Measurements from ENCODE around the gene SMCO4. TPM values are rescaled to one million over a fixed set of nuclear protein-coding genes. Genes with fewer than 3 reads are reported as not detected.

SMCO4 gene
- total RNA-seq, 1 experiment from 2014 or later = 14.1 TPM

GRCh38 chr11:93517611-93518010, 25.6 kb downstream of the SMCO4 start:
- no peaks in the 10 kb centered on the region for H3K36me3 ChIP-seq (ENCODE audit: control insufficient read depth, insufficient read depth, low read length)
- BruUV-seq (replicated peaks) = no TSS peak
- no peaks in the 10 kb centered on the region for H3K27me3 ChIP-seq (ENCODE audit: control insufficient read depth, insufficient read depth, low read length)
- ChIA-PET CTCF (no interaction called here), POLR2A (no interaction called here)
- no peaks in the 10 kb centered on the region for H3K9me3 ChIP-seq (ENCODE audit: control insufficient read depth, insufficient read depth, low read depth, low read length)
- no peak for DNase-seq (ENCODE audit: low read depth, low spot score)
- no peak overlapping the region for H3K27ac ChIP-seq (ENCODE audit: low read length)
- ATAC-seq = no peak
- TF ChIP-seq TCF7L2 (IDR thresholded peaks at IDR 0.05; ENCODE audit: low read depth, low read length) (no peak), SIN3A (IDR thresholded peaks at IDR 0.05; ENCODE audit: borderline replicate concordance, insufficient read depth, low read depth, low read length) (no peak), POLR2AphosphoS5 (IDR thresholded peaks at IDR 0.05; ENCODE audit: low read depth, low read length) (no peak), REST (IDR thresholded peaks at IDR 0.05; ENCODE audit: insufficient read depth in 1 of 2, low read depth in 2 of 2, low read length in 1 of 2) (no peak), CTCF (IDR thresholded peaks at IDR 0.05) (no peak)
- in situ Hi-C loops (cut with HindIII; ENCODE audit: low pct_unique_long_range_greater_than_20kb, low sequenced_read_pairs) (no loop called here), intact Hi-C loops (cut with micrococcal nuclease; ENCODE audit: unreplicated experiment) (no loop called here)
- no peak overlapping the region for H3K4me3 ChIP-seq (ENCODE audit: low read depth in 2 of 2, low read length in 2 of 2)
- H3K4me1 ChIP-seq (ENCODE audit: control insufficient read depth, insufficient read depth, low read length) = no peaks in the 10 kb centered on the region

GRCh38 chr11:93517041-93517440, 26.1 kb downstream of the SMCO4 start:
- Histone ChIP-seq H3K4me1 (ENCODE audit: control insufficient read depth, insufficient read depth, low read length) (no peaks in the 10 kb centered on the region), H3K4me3 (ENCODE audit: low read depth in 2 of 2, low read length in 2 of 2) (no peak overlapping the region), H3K27ac (ENCODE audit: low read length) (no peak overlapping the region), H3K9me3 (ENCODE audit: control insufficient read depth, insufficient read depth, low read depth, low read length) (no peaks in the 10 kb centered on the region), H3K36me3 (ENCODE audit: control insufficient read depth, insufficient read depth, low read length) (no peaks in the 10 kb centered on the region), H3K27me3 (ENCODE audit: control insufficient read depth, insufficient read depth, low read length) (no peaks in the 10 kb centered on the region)
- in situ Hi-C loops (cut with HindIII; ENCODE audit: low pct_unique_long_range_greater_than_20kb, low sequenced_read_pairs) = no loop called here
- no TSS peak for BruUV-seq (replicated peaks)
- DNase-seq (ENCODE audit: low read depth, low spot score) = no peak
- intact Hi-C loops (cut with micrococcal nuclease; ENCODE audit: unreplicated experiment) = no loop called here
- no peak for ATAC-seq
- CTCF ChIA-PET = no interaction called here
- TF ChIP-seq TCF7L2 (IDR thresholded peaks at IDR 0.05; ENCODE audit: low read depth, low read length) (no peak), SIN3A (IDR thresholded peaks at IDR 0.05; ENCODE audit: borderline replicate concordance, insufficient read depth, low read depth, low read length) (no peak), REST (IDR thresholded peaks at IDR 0.05; ENCODE audit: insufficient read depth in 1 of 2, low read depth in 2 of 2, low read length in 1 of 2) (no peak), POLR2AphosphoS5 (IDR thresholded peaks at IDR 0.05; ENCODE audit: low read depth, low read length) (no peak), CTCF (IDR thresholded peaks at IDR 0.05) (no peak)
- POLR2A ChIA-PET = no interaction called here

All from Panc1 (cell line).